Brain microvascular endothelial cell (primary cell): ENCODE data around the gene SEMA6B.

Experiments
- DNase-seq: peaks from one replicate; pipeline ENCODE4 v3.0.0-alpha.2; 2020
- H3K27ac ChIP-seq: fragments of 250-450 bp; sonication (Bioruptor Pico); 2 replicates; pipeline ENCODE4 v1.5.1; 2020; ENCODE audit warnings: mild to moderate bottlenecking, moderate library complexity
- H3K27me3 ChIP-seq: fragments of 250-450 bp; sonication (Bioruptor Pico); replicated peaks from 2 replicates; pipeline ENCODE4 v1.5.1; 2020; ENCODE audit warnings: mild to moderate bottlenecking
- H3K36me3 ChIP-seq: fragments of 250-450 bp; sonication (Bioruptor Pico); replicated peaks from 2 replicates; pipeline ENCODE4 v1.5.1; 2020; ENCODE audit warnings: mild to moderate bottlenecking
- H3K4me3 ChIP-seq: 2 replicates; pipeline ENCODE4 v1.5.1; 2011; ENCODE audit warnings: low read depth, mild to moderate bottlenecking, control low read depth, low read length, moderate library complexity
- CTCF ChIP-seq: IDR thresholded peaks from 2 replicates; pipeline ENCODE4 v1.5.1; 2011; ENCODE audit warnings: low read depth, mild to moderate bottlenecking, moderate library complexity, low read length, control low read depth, inconsistent platforms; ENCODE audit errors: missing control alignments
- in situ Hi-C: cut with HindIII; loops from 2 replicates; pipeline ENCODE4 v1.10.0; 2017; ENCODE audit warnings: low sequenced_read_pairs, low pct_ligation_motif_present

The SEMA6B gene

GRCh38 chr19:4494691-4495064 lies 64.8 kb downstream of the SEMA6B start:
- Histone ChIP-seq H3K27ac (no peak overlapping the region), H3K36me3 (peaks cover 74% of the 10 kb centered on the region), H3K27me3 (no peaks in the 10 kb centered on the region), H3K4me3 (no peak overlapping the region)
- no peak for TF ChIP-seq CTCF
- DNase-seq, result no peak
- in situ Hi-C loops, result no loop called here

GRCh38 chr19:4493929-4494690 lies 65.4 kb downstream of the SEMA6B start:
- Histone ChIP-seq H3K27ac (no peak overlapping the region), H3K4me3 (no peak overlapping the region), H3K27me3 (no peaks in the 10 kb centered on the region), H3K36me3 (peaks cover 79% of the 10 kb centered on the region)
- DNase-seq, result no peak
- in situ Hi-C loops, result no loop called here
- TF ChIP-seq CTCF, result no peak

- in situ Hi-C loops, result no loop called here
- Histone ChIP-seq H3K36me3 (peaks cover 79% of the 10 kb centered on the region), H3K4me3 (no peak overlapping the region), H3K27ac (no peak overlapping the region), H3K27me3 (no peaks in the 10 kb centered on the region)
- DNase-seq, result no peak
- TF ChIP-seq CTCF, result no peak
Measured at GRCh38 chr19:4493104-4493928, 66.2 kb downstream of the SEMA6B start.
